SJSA1 (cell line): ENCODE data around the gene KRT28. TPM values are rescaled to one million over a fixed set of nuclear protein-coding genes. Genes with fewer than 3 reads are reported as not detected.
"Not testable (repeated sequence)": the region's sequence is repeated elsewhere in the genome, so short reads cannot be mapped to it uniquely, and the experiment has no call there.

Source experiments
- DNase-seq, 2 experiments: peaks; one replicate each; pipeline ENCODE4 v3.0.0-alpha.2; 2015 to 2020; ENCODE audit warnings: low spot score in 2 of 2, low read depth in 1 of 2
- H3K27ac ChIP-seq: fragments of 250-450 bp; sonication (Bioruptor Pico); 2 replicates; pipeline ENCODE4 v1.5.1; 2020; ENCODE audit warnings: mild to moderate bottlenecking, moderate library complexity
- H3K27me3 ChIP-seq: fragments of 250-450 bp; sonication (Bioruptor Pico); replicated peaks from 2 replicates; pipeline ENCODE4 v1.5.1; 2020; ENCODE audit warnings: mild to moderate bottlenecking, moderate library complexity
- H3K36me3 ChIP-seq: fragments of 250-450 bp; sonication (Bioruptor Pico); 2 replicates; pipeline ENCODE4 v1.5.1; 2020; ENCODE audit warnings: mild to moderate bottlenecking
- H3K4me1 ChIP-seq: fragments of 250-450 bp; sonication (Bioruptor Pico); replicated peaks from 2 replicates; pipeline ENCODE4 v1.6.1; 2021; ENCODE audit warnings: mild to moderate bottlenecking
- H3K4me3 ChIP-seq: fragments of 250-450 bp; sonication (Bioruptor Pico); 2 replicates; pipeline ENCODE4 v1.5.1; 2020; ENCODE audit warnings: mild to moderate bottlenecking
- H3K9me3 ChIP-seq: fragments of 250-450 bp; sonication (Bioruptor Pico); replicated peaks from 2 replicates; pipeline ENCODE4 v1.5.1; 2020; ENCODE audit warnings: mild to moderate bottlenecking
- total RNA-seq: library from RNA; depleted of rRNA; stranded (reverse); fragments of >200 nt; shearing (Covaris generic); gene quantifications from 2 replicates; pipeline ENCODE4 v1.2.3, GENCODE V29; 2014

Gene KRT28
- total RNA-seq, 1 experiment from 2014 or later = not detected

DNA sequence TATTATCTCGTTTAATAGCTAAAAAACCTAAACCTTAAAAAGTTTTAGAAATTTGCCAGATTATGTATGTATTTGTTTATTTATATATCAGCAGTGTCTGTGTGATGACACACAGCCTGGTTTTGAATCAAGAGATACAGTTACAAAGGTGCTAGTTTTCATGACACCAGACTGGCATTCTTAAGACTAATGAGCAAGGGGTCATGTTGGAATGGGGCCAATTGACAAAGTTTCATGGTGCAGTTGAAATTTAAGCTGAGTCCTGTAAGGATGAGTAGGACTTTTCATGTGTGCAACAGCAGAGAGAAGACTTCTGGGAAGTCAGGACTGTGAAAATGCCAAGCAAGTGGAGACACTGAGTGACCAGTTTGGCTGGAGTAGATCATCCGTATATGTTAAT is 25.8 kb upstream of the KRT28 start:
- Histone ChIP-seq H3K27ac (no peak overlapping the region), H3K36me3 (no peaks in the 10 kb centered on the region), H3K27me3 (no peaks in the 10 kb centered on the region), H3K4me1 (peaks cover 33% of the 10 kb centered on the region), H3K9me3 (no peaks in the 10 kb centered on the region), H3K4me3 (no peak overlapping the region)
- DNase-seq = no peak

DNA sequence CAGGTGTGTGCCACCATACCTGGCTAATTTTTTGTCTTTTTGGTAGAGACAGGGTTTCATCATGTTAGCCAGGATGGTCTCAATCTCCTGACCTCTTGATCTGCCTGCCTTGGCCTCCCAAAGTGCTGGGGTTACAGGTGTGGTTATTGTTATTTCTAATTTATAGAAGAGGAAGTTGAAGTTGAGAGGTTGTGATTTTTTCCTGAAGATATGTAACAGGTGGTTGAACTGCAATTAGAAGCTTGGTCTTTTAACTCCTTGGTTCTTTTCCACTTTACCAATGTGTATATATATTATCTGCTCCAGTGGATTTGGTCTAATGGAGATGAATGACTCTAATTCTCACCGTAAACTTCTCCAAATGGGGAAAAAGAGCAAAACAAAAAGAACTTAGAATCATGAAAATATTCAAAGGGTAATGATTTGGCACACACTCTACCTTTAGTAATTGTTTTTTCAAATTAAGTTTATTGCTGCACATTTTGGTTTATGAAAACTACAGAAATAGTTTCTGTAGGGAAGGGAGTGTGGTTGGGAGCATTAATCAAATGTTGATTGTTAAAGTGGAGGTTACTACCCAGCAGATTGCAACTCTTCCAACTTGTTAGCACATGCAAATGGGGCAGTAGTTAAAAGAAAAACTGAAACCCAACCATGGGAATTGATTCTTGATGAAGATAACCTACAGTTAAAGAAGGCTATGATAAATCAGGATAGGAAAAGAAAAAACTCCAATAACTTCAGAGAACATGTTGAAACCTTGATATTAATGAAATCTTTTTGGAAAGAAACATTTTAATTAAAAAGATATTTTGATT is 24.5 kb upstream of the KRT28 start:
- H3K27ac ChIP-seq = no peak overlapping the region
- H3K27me3 ChIP-seq = no peaks in the 10 kb centered on the region
- H3K4me3 ChIP-seq = no peak overlapping the region
- peaks cover 47% of the 10 kb centered on the region for H3K4me1 ChIP-seq
- no peak for DNase-seq
- no peaks in the 10 kb centered on the region for H3K9me3 ChIP-seq
- no peaks in the 10 kb centered on the region for H3K36me3 ChIP-seq

DNA sequence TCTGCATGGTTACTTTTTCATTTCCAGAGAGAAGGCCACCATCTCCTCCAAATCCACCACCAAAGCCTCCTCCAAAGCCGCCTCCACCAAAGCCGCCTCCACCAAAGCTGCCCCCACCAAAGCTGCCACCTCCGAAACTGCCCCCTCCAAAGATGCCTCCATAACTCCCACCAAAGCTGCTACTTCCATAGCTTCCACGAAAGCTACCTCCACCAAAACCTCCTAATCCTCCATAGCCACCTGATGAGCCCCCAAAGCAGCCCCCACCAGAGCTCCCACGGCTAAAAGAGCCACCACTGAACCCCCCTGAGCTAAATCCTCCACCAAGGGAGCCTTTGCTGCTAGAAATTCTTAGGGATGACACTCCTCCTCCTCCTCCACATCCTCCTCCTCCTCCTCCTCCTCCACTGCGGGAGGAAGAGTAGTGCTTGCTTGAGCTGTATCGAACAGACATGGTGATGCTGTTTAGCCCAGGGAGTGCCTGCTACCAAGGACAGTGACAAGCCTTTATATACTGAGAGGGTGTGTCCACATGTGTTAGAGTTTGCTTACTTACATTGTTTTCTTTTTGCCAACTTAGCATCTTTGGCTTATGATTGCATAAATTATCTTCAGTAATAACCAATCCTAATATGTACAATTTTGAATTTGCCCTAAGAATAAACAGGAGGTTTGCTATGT is 22.5 kb upstream of the KRT28 start, which contains the start of gene KRT10:
Gene KRT10, minus strand, starts transcription at position 483 of the 681 bp plus-strand sequence. Its CDS starts 29 bp downstream, at position 454.
- no peak for DNase-seq
- Histone ChIP-seq H3K9me3 (no peaks in the 10 kb centered on the region), H3K4me3 (no peak within 1 kb of the TSS), H3K27ac (no peak within 1 kb of the TSS), H3K27me3 (no peaks in the 10 kb centered on the region), H3K36me3 (peaks cover 10% of the 10 kb centered on the region), H3K4me1 (peaks cover 34% of the 10 kb centered on the region)

DNA sequence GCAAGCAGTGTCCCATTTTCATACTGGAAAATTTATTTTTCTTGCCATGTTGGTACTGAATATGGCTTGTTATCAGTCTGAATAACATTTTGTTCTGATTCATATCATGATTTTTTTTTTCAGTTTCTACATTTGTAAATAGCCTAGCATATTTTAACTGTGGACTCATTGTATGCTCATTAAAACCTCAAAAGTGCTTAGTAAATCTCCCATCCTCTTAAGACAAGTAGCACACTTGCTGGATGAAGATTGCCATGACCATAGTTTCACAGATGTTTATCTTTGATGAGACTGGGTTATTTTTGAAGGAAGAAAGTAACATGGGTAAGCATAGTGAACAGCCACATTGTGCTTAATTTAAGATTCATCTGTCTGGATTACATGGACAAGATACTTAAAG is 21.8 kb upstream of the KRT28 start:
- no peak overlapping the region for H3K4me3 ChIP-seq
- H3K36me3 ChIP-seq = peaks cover 17% of the 10 kb centered on the region
- H3K4me1 ChIP-seq = peaks cover 34% of the 10 kb centered on the region
- H3K27me3 ChIP-seq = no peaks in the 10 kb centered on the region
- no peak overlapping the region for H3K27ac ChIP-seq
- peak in 1 of 2 experiments; percentile 28 for DNase-seq
- H3K9me3 ChIP-seq = no peaks in the 10 kb centered on the region

DNA sequence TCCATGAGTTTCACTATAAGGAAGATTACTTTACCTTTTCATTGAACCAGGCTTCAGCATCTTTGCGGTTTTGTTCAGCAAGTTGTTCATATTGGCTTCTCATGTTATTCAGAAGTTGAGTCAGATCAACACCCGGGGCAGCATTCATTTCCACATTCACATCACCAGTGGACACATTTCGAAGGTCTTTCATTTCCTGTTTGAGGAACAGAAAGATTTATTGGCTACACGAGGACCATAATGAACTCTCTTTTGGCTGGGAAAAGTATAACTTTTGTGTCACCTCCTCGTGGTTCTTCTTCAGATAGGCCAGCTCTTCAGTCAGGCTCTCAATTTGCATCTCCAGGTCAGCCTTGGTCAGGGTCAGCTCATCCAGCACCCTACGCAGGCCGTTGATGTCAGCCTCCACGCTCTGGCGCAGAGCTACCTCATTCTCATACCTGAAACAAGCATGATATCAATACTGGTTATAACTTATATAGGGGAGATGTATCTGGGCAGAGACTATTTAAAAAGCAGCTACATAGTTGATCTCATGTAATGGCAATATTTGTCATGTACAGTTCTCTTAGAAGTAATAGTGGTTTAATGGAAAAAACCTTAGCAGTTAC is 20.6 kb upstream of the KRT28 start:
- DNase-seq = no peak
- H3K27ac ChIP-seq = no peak overlapping the region
- no peaks in the 10 kb centered on the region for H3K27me3 ChIP-seq
- peaks cover 34% of the 10 kb centered on the region for H3K4me1 ChIP-seq
- H3K36me3 ChIP-seq = peaks cover 18% of the 10 kb centered on the region
- H3K9me3 ChIP-seq = no peaks in the 10 kb centered on the region
- H3K4me3 ChIP-seq = no peak overlapping the region

DNA sequence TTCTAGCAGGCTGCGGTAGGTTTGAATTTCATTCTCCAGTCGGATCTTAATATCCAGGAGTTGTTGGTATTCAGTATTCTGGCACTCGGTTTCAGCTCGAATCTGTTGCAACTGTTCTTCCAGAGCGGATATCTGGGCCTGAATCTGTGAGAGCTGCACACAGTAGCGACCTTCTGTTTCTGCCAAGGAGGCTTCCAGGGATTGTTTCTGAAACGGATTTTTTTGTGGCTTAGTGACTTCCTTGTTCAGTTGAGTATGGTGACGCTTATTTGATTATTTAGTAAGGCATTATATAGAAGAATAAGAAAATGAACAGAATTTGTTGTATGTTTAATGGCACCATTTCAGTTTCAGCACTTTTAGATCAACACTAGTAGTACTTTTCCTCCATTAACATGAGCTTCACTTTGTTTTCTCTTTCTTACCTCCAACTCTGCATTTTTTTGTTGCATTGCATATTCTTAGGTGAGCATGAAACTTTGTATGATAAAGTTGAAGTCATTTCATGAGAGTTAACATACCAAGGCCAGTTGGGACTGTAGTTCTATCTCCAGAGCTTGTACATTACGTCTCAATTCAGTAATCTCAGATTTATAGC is 19.9 kb upstream of the KRT28 start:
- Histone ChIP-seq H3K9me3 (no peaks in the 10 kb centered on the region), H3K27me3 (no peaks in the 10 kb centered on the region), H3K4me1 (peaks cover 34% of the 10 kb centered on the region), H3K4me3 (peak overlapping the region; percentile 78), H3K36me3 (peaks cover 18% of the 10 kb centered on the region), H3K27ac (peak overlapping the region; percentile 85)
- no peak for DNase-seq

DNA sequence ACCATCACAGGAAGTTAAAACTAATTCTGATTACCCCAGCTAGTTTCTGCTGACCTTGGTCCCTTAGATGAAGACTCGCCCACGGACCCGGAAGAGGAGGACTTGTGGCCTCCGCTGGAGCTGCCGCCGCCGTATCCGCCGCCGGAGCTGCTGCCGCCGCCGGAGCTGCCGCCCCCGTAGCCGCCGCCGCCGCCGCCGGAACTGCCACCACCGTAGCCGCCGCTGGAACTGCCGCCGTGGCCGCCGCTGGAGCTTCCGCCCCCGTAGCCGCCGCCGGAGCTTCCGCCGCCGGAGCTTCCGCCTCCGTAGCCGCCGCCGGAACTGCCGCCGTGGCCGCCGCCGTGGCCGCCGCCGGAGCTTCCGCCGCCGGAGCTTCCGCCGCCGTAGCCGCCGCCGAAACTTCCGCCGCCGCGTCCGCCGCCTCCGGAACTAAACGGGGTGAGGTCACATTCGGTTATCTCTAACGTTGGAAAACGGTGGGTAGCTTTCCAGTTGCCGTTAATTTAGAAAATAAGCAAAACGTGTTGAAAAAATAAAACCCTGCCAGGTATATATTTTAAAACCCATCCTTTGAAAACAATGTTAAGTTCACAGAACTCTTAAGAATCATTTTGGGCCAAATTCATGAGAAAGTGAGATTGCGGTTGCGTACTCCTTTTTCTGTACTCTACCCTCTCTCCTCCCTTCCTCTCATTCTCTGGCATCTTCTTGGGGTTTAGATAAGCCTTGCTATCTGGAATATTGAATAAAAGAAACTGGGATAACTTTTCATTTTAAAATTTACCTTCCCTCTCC is 19.2 kb upstream of the KRT28 start:
- no peaks in the 10 kb centered on the region for H3K9me3 ChIP-seq
- H3K27ac ChIP-seq = peak overlapping the region; percentile 85
- H3K4me3 ChIP-seq = peak overlapping the region; percentile 78
- peak; percentile 76 to 82 for DNase-seq
- peaks cover 18% of the 10 kb centered on the region for H3K36me3 ChIP-seq
- peaks cover 38% of the 10 kb centered on the region for H3K4me1 ChIP-seq
- no peaks in the 10 kb centered on the region for H3K27me3 ChIP-seq

DNA sequence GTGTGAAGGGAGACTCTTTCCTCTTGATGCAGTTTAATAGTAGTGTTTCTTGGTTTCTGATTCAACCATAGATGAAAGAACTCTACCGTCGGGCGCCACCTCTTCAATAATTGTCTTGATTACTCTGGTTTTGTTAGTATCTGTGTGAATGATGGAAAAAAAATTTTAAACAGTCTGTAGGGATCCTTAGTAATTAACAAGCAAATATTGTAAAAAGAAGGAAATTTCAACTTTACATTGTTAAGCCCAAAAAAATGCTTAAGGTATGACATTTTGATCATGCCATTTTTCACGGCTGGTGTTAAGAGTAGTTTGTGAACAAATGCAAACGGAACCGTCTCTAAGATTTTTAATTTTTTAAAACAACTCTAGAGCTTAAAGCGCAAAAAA is 18.6 kb upstream of the KRT28 start:
- Histone ChIP-seq H3K27me3 (no peaks in the 10 kb centered on the region), H3K36me3 (peaks cover 18% of the 10 kb centered on the region), H3K4me1 (peaks cover 42% of the 10 kb centered on the region), H3K27ac (peak overlapping the region; percentile 85), H3K9me3 (no peaks in the 10 kb centered on the region), H3K4me3 (peak overlapping the region; percentile 78)
- peak in 1 of 2 experiments; percentile 16 for DNase-seq

DNA sequence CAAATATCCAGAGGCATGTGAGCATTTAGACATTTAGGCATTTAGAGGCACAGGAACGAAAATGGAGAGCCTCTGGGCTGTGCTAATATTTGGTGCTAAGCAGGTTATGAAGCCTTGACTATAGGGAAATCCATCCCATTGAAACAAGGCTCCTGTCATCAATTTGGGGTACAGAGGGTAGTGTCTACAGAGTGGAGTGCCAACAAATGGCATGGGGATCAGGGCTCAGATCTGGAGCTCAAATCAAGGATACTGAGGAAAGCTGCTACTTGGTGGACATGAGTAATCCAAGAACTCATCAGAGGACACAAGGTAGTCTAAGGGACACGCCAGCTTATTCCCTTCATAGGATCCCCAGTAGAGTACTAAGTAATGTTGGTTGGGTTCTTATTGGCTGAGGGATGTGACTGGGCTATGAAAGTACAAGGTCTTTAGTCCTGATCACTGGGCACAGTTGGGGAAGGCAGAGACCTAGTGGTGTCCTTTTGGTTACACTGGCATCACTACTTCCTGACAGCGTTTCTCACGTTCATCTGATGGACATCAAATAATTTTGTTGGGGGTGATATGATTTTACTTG is 17.4 kb upstream of the KRT28 start:
- Histone ChIP-seq H3K36me3 (peaks cover 18% of the 10 kb centered on the region), H3K27ac (no peak overlapping the region), H3K27me3 (no peaks in the 10 kb centered on the region), H3K4me3 (no peak overlapping the region), H3K4me1 (peaks cover 39% of the 10 kb centered on the region), H3K9me3 (no peaks in the 10 kb centered on the region)
- no peak for DNase-seq

DNA sequence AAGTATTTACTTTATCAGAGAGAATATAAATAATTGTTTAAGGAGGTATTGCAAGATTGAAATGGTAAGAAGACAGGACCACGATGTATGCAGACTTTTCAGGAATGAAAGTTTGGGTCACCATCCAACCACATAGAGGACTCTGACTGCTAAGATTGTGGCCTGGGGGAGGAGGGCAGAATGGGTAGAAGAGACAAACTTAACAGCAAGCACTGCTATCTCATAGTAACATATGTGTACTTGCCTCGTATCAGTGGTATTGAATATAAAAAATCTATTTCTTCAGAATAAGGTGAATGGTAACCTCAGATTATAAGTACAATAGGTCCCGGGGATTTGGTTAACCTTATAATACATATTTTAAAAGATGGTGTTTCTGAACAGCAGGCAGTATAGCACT is 16.8 kb upstream of the KRT28 start:
- Histone ChIP-seq H3K36me3 (peaks cover 18% of the 10 kb centered on the region), H3K9me3 (no peaks in the 10 kb centered on the region), H3K4me3 (no peak overlapping the region), H3K4me1 (peaks cover 32% of the 10 kb centered on the region), H3K27me3 (no peaks in the 10 kb centered on the region), H3K27ac (no peak overlapping the region)
- DNase-seq = no peak

DNA sequence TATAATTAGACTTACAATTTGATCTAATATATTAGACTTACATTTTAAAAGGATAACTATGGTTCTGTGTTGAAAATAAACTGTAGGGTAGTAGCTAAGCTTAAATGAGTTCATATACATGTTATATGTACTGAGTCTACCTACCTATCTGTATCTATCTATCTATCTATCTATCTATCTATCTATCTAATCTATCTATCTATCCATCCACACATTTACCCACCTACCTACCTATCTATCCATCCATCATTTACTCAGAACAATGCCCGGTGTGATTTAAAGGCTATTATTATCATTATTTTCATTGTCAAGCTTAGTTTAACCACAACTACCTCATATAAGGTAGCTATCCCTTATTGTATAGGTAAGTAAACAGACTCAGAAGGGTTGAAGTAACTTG is 15.6 kb upstream of the KRT28 start:
- Histone ChIP-seq H3K9me3 (no peaks in the 10 kb centered on the region), H3K4me3 (no peak overlapping the region), H3K4me1 (peaks cover 30% of the 10 kb centered on the region), H3K27me3 (no peaks in the 10 kb centered on the region), H3K27ac (no peak overlapping the region), H3K36me3 (peaks cover 18% of the 10 kb centered on the region)
- no peak for DNase-seq

DNA sequence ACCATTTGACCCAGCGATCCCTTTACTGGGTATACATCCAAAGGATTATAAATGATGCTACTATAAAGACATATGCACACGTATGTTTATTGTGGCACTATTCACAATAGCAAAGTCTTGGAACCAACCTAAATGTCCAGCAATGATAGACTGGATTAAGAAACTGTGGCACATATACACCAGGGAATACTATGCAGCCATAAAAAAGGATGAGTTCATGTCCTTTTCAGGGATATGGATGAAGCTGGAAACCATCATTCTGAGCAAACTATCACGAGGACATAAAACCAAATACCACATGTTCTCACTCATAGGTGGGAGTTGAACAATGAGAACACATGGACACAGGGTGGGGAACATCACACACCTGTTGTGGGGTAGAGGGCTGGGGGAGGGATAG is 14.9 kb upstream of the KRT28 start:
- peaks cover 30% of the 10 kb centered on the region for H3K4me1 ChIP-seq
- not testable (repeated sequence) for H3K27me3 ChIP-seq, DNase-seq

DNA sequence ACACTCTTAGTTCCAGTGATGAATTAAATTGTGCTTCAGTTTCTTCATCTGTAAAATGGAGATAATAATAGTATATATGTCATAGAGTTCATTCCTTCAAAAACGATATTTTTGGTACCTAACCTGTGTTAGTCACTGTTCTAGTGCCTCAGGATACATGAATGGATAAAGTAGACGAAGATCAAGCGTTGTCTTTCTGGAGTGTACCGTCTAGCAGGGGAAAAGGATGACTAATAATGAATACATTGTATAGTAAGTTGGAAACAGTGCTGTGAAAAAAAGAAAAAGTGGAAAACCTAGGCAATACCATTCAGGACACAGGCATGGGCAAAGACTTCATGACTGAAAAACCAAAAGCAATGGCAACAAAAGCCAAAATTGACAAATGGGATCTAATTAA is 14.0 kb upstream of the KRT28 start:
- peaks cover 33% of the 10 kb centered on the region for H3K4me1 ChIP-seq
- peaks cover 18% of the 10 kb centered on the region for H3K36me3 ChIP-seq
- no peaks in the 10 kb centered on the region for H3K27me3 ChIP-seq
- no peak overlapping the region for H3K4me3 ChIP-seq
- DNase-seq = peak in 1 of 2 experiments; percentile 33
- no peaks in the 10 kb centered on the region for H3K9me3 ChIP-seq
- H3K27ac ChIP-seq = no peak overlapping the region

More for the DNA sequence above, 14.9 kb upstream of the KRT28 start:
- H3K4me3 ChIP-seq, H3K9me3 ChIP-seq, H3K27ac ChIP-seq: not testable (repeated sequence)
- H3K36me3 ChIP-seq = peaks cover 18% of the 10 kb centered on the region
